ENCODE results near the gene CNTNAP2.

Gene CNTNAP2

DNA sequence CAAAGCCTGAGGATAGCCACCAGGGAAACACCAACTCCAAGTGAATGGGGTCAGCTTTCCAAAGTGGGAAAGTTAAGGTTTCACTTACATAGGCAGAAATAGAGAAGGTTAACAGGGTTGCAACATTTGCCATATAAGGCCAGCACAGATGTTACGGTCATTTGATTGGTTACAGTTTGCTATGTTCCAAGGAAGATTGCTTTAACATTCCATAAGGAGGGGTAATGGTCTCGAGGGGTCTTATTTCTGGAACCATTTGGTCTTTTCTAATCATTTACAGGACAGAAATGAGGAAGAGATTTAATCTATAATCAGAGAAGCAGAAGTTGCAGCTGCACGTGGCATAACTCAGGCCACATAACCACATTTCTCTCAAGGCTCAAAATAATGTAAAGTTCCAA, 1794.6 kb downstream of the CNTNAP2 start:
- FAIRE-seq, result no peak

DNA sequence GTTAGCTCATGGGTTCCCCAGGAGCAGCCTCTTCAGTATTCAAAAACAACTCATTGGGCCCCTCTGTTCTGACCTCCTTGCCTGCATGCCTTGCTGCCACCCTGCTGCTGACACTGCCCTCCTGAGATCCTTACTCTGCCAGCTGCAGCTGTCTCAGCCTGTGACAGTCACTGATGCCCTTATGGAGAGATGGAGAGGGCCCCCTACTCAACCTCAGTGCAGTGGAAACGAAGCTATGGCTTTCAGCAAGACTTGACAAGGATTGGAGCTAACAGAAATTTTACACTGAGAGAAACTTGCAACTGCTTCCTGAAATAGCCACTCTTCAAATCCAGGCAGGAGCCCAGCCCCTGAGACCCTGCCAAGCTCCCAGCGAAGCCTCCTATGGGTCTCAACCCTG, 1795.7 kb downstream of the CNTNAP2 start:
- no peak for FAIRE-seq

DNA sequence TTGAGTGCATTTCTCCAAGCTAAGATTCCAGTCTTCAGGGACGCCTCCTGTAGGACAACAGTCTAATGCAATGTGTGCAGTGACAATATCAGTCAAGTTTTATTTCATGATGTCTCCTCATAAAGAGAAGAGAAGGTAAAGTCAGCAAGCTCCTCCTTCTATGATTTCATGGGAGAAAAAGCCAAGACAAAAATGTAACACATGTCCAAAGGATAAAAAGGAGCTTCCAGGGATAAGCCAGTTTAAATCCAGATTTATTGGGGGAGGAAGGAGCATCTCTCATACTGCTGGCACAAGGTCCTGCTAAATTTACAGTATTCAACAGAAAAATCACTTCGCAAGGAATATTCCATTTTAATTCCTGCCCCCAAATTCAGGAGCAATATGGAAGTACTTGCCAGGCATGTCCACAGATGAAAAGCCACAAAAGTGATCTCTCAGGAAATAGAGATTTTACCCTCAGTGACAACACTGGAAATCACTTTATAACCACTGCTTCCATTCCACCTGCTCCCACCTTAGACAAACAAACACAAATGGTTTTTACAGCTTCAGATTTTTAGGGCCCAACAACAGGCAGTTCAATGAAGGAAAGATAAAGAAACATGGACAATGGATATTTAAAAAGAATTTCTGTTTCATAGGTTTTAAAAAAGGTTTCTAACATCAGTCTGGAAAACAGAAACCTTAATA, 1796.5 kb downstream of the CNTNAP2 start:
- FAIRE-seq, result no peak

DNA sequence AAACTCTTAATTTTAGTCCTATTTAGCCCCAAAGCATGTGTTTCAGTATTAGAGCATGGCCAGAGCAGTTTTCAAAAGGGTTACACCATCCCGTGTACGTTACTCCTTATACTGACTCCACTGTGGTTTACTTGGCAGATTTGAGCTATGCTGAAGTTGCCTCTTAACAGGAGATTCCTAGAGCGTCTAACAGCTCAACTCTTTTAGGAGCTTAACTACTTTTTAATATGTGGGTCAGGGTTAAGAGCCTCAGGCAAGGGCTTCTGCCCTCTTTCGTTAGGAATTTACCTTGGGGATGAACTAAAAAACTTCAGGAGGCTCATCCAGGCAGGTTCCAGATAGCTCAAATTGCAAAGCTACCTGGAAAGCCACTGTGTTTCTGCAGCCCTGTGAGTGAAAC, 1799.2 kb downstream of the CNTNAP2 start:
- no peak for FAIRE-seq

DNA sequence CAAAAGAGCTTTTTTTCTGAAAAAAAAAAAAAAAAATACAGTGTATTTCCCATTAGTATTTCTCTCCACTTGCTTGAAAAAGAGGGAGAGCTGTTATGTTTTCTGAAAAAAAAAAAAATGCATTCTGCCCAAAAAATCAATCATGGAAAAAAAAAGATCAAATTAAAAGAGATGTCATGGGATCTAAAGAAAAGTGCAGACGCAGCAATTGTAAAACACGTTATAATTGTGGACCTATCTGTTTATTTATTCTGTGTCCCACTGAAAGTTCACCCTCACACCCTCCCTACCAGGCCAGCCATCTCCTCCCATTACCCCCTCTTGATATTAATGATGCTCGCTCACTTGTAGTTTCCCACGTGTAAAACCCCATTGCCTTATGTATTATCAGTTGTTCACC, 1800.0 kb downstream of the CNTNAP2 start:
- FAIRE-seq, result no peak

DNA sequence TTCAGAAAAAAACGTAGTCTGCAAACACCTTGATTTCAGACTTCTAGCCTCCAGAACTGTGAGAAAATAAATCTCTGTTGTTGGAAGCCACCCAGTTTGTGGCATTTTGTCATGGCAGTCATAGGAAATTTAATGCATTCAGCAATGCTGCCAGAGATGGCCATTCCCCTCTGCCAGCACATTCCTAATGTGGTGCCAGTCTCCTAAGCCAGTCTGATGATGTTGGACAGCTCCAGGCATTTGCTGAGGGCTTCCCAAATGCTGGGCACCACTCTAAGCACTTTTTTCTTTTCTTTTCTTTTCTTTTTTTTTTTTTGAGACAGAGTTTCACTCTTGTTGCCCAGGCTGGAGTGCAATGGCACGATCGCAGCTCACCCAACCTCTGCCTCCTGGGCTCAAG, 1807.2 kb downstream of the CNTNAP2 start:
- no peak for FAIRE-seq

DNA sequence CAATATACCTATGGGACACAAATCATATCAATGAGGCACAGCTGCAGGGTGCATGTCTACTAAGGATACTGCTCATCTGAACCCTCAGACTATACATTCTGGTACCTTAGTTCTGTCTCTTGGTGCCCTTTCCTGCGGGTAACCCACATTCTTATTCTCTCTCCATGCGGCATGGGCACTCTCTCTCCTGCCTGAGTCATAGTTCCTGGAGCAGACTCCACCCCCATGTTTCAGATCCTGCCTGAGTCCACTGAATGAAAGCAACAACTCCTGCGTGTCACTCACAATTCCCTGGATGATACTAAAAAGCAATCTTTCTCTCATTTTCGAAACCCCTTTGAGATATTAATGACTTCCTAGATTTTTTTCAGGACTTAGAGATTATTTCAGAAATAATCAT, 1820.8 kb downstream of the CNTNAP2 start:
- FAIRE-seq, result no peak

DNA sequence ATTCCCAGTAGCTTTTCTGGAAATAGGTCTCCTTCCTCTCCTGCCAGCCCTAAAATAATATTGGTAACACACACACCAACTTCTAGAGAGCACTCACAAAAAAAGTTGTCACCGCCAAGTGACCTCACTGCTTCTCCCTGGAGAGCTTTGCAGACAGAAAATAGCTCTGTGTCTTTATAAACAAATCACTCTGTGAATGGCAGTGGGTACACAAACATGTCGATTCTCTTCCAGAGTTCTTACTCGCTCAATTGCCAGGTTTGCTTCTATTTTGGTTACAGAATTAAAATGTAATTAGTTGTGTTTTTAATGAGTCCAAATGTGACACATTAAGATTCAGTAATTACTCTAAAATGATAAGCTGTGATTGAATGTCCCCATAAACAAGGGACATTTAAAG, 1824.8 kb downstream of the CNTNAP2 start:
- no peak for FAIRE-seq

DNA sequence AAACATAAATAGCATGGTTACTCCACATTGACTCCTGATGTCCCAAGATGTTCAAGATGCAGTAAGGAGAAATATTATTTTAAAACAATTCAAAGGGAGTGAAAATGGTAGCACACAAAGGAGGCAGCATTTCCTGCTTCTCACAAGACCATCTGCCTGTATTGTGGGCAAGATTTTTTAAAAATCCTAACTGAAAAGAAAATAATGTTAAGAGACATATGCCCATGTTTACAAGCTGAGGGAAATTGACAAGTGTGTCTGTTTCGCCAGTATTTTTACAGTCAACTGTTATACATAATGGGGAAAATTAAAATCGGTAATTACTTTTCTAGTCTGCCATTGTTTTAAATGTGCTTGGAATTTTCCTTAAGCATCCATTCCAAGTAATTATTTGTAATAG, 1827.7 kb downstream of the CNTNAP2 start:
- no peak for FAIRE-seq

DNA sequence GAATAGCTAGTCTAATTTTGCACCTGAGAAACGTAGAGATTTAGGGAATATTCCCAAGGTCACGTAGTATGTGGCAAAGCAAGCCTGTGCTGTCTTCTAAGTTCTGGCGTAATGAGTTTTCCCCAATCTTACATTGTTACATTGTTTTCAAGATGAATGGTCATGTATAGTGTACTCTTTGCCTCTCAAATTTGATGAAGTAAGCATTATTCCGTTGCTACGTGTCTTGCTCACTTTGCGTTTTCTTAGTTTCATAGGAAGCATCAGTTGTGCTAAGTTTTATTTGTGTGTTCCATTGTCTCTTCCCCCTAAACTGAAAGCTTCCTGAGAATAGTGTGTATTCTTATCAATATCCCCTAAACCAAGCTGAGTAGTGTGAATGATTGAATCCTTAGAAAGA, 1836.3 kb downstream of the CNTNAP2 start:
- no peak for FAIRE-seq

DNA sequence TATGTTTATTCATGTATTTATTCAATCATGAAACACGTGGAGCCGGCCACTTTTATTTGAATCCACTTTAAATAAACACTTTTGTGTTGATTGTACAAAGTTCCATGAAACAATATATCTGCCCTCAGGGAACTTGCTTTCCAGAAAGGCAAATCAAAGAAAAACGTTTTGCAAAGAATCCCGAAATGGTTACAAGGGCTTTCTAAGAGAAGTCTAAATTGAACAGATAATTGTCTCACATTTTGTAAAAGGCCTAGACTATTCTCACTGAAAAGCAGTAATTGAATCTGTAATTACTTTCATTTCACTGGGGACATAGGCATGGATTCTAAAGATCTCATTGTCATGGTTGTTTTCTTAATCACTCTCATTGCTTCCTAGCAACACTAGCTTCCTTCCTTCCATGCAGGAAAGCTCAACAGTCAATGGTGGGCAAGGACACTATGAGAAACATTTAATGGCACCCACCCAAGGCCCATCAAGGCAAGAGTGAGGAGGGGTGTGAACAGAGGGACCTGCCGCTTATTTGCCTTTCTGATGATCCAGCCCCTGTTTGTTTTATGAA, 1851.5 kb downstream of the CNTNAP2 start:
- FAIRE-seq, result no peak

DNA sequence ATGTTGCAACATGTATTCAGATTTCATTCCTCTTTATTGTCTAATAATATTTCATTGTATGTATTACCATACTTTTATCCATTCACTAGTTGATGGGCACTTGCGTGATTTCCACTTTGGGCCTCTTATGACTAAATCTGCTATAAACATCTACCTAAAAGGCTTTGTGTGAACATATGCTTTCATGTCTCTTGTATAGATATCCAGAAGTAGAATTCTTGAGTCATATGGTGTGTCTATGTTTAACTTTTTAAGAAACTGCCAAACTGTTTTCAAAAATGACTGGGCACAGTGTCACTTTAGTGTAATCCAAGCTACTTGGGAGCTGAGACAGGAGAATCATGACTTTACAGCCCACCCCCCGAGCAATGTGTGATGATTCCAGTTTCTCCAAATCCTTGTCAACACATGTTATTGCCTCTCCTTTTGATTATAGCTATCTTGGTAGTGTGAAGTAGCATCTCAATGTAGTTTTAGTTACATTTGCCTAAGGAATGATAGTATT, 1855.1 kb downstream of the CNTNAP2 start:
- no peak for FAIRE-seq

DNA sequence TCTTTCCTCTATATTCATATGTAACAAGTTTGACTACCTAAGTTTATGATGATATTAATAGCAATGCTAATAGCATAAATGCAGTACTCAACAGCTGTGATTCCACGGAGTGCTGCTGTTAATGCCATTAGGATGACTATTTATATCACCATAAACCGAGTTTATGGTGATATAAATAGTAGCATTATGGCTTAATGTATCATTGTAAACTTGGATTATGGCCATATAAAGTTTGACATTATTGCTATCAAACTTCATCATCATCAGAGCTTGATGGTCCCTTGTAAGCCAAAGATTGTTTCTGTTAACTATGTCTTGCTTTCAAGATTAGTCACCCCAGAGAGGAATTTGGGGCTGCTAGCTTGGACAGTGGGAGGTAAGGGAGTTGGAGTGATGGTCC, 1861.6 kb downstream of the CNTNAP2 start:
- FAIRE-seq, result no peak

DNA sequence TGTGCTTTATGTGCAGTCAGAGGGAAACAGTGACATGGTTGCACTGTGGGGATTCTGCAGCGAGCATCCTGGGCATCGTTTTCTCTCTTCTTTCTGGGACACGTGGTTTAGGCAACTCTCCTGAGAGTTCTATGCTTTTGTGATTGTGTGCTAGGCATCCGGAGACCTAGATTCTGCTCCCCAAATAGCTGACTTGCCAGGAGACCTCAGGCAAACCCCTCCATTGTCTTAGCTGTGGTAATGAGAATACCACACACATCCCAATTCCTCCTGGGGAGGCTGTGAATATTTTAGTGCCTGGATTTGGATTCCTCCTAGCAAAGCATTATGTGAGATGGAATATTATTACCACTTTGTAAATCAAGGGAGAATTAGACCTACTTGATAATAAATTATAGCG, 1862.0 kb downstream of the CNTNAP2 start:
- FAIRE-seq, result no peak

DNA sequence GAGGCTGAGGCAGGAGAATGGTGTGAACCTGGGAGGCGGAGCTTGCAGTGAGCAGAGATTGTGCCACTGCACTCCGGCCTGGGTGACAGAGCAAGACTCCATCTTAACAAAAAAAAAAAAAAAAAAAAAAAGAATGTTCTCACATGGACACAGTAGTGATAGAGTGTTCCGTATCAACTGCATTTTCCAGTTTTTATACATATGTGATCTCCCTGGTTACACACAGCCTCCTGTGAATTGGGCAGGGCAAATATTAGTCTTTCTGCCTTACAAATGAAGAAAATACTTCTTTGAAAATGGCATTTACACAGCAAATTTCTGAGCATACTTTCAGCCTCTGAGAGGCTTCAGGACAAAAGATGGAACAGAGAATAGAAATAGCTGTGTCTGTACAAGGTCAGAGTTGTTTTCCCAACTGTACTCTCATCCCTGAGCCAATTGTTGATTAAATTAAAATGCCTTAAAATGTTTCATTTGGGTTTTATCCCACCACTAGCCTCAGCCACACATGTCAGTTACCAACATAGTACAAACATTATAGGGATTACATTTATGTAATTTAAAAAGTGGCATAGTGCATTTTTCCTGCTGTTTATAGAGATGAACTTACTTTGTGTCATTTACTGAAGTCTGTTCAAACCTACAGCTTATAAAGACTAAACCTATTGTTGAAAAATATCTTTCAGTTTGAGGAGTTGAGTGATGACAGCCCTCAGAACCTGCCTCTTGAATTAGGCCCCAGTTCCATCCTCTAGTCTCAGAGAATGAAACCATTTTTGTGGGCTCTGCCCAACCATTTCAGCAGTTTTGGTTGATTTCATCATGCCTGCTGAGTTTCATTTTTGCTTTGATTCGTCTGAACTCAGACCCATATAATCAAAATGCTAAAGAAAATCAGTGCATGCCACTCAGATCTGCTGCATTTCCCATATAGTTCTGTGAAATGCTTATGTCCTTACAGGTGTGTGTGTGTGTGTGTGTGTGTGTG, 1864.5 kb downstream of the CNTNAP2 start:
- no peak for FAIRE-seq

DNA sequence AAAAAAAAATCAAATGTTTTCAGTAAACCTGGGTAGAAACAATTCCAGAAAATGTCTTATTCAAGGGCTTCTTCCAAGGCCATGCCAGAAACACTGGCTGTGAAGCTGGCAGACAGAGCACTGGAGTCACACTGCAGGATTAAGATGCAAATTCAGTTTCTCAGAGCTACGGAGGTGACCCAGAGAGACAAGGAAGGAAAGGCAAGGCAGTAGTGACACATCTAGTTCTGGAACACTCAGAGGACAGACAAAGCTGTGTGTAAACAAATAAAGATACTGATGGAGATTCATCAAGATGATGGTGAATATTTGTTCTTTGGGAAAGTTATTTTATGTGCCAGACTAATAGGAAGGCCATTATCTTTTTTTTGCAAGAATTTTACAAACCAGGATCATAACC, 1865.7 kb downstream of the CNTNAP2 start:
- no peak for FAIRE-seq

DNA sequence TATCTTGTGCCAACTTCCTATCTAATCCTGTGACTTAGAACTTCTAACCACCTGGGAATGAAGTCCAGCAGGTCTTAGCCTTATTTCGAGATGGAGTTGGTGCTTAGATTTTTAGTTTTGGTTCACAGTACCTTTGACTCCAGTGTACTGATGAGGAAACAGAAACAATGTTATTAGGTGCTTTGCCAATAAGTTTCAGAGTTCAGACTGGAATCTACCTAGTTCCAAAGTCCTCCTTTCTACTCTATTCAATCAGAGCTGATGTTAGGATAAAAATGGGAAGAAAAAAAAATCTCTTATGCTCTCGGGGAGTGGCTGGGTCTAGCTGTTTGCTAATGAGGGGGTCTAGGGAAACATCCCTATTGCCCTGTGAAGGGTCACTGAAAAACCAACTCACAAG, 1867.7 kb downstream of the CNTNAP2 start:
- FAIRE-seq, result no peak

DNA sequence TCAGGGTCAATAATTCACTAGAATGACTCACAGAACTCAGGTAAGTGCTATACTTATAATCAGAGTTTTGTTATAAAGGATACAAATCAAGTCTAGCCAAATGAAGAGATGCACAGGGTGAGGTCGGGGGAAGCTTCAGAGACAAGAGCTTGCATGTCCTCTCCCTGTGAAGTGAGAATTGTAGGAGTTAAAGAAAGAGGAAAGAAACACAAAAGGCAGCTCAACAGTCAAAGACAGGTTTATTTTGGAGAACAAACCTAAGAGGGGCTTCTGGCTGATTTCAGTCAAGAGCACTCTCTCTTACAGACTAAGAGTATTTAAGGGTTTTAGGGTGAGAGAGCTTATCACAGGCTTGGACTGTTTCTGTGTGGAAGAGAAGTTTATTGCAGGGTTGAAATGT, 1873.5 kb downstream of the CNTNAP2 start:
- FAIRE-seq, result no peak

DNA sequence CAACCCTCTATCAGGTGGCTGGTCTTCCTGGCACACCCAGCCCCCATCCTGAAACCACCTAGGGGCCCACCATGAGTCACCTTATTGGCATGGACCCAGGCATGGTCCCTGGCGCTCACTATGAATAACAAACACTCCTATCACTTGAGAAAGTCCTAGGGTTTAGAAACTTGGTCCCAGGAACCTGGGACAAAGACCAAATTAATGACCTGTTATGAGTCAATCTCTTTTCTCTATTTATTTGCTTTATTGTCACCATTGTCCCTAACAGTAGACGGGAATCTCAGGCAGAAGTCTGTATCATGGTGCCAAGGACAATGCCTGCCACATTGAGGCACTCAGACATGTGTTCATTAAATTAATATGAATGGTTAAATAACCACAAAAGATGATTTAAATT, 1874.3 kb downstream of the CNTNAP2 start:
- no peak for FAIRE-seq

DNA sequence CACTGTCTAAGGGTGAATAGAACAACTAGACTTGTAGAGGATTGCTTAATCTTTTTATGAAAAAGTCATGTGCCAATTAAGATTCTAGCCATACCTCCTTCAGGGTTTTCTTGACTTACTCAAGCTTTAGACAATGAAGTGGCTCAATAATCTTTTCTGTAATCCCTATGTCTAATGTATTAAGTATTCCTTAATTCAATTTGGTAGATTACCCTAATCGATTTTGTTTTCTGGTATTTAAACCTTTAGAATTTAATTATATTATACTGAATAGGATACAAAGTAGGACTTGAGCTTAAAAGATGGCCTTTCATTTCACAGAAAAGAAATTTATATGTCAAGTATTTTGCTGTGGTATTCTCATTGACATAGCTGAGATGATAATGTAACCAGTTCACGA, 1876.1 kb downstream of the CNTNAP2 start:
- FAIRE-seq, result no peak

DNA sequence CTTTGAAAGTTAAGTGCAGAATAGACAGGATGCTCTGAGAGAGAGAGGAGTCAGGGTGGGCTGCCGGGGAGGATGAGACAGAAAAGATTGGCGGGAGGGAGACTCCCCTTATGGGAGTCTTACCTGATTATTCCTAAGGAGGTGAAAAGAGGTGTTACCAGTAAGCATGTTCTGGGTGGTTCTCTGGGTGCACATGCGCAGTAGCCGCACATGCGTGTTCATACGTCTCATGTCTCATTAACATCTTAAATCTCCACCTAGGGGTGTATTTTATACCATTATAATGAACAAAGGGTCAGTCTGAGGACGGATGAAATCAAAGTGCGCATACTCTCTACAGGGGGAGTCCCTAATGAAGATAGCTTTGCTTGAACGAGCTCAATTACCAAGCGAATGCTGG, 1881.0 kb downstream of the CNTNAP2 start:
- no peak for FAIRE-seq

DNA sequence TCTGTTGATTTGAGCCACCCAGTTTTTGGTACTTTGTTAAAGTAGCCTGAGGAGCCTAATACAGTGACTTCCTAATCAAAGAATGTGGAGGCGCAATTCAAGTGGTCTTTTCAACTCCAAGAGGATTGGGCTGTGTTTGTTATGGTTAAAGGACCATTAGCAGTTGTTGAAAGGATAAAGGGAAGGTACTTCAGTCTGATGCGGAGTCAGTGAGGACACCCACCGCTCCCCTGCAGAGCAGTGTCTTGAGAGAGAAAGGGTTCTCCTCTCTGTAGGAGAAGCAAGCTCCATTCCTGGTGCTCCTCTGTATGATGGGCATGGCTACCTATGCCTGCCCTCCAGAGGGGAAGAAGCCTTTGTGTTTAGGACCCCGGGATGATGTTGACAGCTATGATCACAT, 1883.4 kb downstream of the CNTNAP2 start:
- no peak for FAIRE-seq

DNA sequence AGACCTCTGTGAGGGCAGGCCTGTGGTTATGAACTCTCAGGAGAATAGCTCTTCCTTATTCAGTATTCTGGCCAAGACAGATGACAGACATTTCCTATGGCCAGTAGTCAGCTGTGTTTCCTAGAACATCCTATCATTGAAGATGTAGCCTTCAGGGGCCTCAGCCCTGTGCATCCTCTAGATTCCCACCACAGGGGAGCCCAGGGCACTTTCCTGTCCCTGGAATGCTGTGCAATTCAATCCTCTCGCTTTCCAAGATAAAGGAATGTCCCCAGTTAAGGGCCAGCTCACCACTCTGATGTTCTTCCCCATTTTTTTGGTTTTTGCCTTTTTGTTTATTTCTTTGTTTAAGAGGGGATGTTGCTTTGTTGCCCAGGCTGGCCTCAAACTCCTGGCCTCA, 1895.2 kb downstream of the CNTNAP2 start:
- no peak for FAIRE-seq

DNA sequence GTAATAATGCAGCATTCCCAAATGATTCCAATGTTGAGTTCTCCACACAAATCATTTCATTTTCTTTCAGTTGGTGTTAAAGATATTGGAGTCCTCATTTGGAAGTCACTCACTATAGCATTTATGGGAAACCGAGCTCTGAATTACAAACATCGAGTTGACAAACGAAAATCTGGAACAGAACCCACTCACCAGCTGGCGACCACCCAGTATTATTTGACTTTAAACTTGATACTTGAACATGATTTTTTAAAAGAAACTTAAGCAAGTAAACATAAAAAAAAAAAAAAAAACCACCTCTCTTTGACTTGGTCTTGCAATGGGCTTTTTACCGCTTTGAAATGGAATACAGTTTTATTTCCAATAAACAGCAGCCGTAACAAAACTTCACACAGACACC, 1897.4 kb downstream of the CNTNAP2 start:
- no peak for FAIRE-seq
